H1 (cell line): ENCODE data around the gene MYBPC3.

Source experiments
- BRCA1 ChIP-seq: IDR thresholded peaks from 2 replicates; pipeline ENCODE4 v1.6.1; 2012; ENCODE audit warnings: low read depth, low read length, improper control_type of control experiment
- HDAC2 ChIP-seq, 2 experiments: fragments of 300-600 bp in 1 of 2; sonication (generic) in 1 of 2; IDR thresholded peaks; 2 replicates each; pipeline ENCODE4 v1.6.1; 2011 to 2012; ENCODE audit warnings: low read depth in 2 of 2, low read length in 2 of 2, mild to moderate bottlenecking in 2 of 2, moderate library complexity in 2 of 2, borderline replicate concordance in 1 of 2, inconsistent platforms in 1 of 2
- TAF1 ChIP-seq: IDR thresholded peaks from 2 replicates; pipeline ENCODE4 v1.6.1; 2011; ENCODE audit warnings: mild to moderate bottlenecking, low read depth, low read length
- TF ChIP-seq, protein P1 (sequence below), 3 experiments: IDR thresholded peaks; 1 replicate in 2 of 3; 2 replicates in 1 of 3; pipeline versions ENCODE4 v1.5.1 to v1.6.1; 2011; ENCODE audit warnings: low read length in 3 of 3, mild to moderate bottlenecking in 3 of 3, inconsistent platforms in 2 of 3, low read depth in 1 of 3, moderate library complexity in 1 of 3; ENCODE audit not compliant: insufficient read depth in 1 of 3; ENCODE audit errors: control extremely low read depth in 1 of 3

DNA sequence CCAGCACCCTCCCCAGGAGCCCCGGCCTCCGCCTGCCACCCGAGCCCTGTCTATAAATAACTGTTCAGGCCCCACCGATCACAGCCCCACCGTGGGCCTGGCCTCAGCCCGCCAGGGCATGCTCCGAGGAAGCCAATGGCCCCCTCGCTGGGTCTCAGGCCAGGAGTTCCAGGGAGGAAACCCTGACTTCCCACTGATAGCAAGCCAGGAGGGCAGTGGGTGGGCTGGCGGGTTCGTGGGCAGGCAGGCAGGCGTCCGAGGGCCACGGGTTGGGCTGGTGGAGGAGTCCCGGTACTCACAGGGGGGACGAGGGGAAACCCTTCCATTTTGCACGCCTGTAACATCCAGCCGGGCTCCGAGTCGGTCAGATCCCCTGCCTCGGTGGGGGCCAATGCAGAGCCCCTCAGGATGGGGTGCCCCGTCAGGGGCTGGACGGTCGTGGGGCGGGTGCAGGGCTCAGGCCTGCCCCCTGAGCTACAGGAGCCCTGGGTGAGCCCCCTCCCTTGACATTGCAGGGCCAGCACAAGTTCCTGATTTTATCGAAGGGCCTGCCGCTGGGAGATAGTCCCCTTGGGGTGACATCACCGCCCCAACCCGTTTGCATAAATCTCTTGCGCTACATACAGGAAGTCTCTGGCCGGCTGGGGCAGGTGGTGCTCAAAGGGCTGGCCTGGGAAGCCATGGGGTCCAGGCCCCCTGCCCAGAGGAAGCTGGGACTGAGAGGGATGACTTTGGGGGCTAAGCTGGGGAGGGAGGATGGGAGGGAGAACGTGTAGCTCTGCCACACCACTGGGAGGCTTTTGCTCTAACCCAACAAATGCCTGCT lies 25.7 kb upstream of the MYBPC3 start, which contains the start of gene SPI1:
- TF ChIP-seq, protein P1, sequence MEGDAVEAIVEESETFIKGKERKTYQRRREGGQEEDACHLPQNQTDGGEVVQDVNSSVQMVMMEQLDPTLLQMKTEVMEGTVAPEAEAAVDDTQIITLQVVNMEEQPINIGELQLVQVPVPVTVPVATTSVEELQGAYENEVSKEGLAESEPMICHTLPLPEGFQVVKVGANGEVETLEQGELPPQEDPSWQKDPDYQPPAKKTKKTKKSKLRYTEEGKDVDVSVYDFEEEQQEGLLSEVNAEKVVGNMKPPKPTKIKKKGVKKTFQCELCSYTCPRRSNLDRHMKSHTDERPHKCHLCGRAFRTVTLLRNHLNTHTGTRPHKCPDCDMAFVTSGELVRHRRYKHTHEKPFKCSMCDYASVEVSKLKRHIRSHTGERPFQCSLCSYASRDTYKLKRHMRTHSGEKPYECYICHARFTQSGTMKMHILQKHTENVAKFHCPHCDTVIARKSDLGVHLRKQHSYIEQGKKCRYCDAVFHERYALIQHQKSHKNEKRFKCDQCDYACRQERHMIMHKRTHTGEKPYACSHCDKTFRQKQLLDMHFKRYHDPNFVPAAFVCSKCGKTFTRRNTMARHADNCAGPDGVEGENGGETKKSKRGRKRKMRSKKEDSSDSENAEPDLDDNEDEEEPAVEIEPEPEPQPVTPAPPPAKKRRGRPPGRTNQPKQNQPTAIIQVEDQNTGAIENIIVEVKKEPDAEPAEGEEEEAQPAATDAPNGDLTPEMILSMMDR (IDR thresholded peaks at IDR 0.05; ENCODE audit: control extremely low read depth in 1 of 3, insufficient read depth in 1 of 3, low read depth in 1 of 3, low read length in 3 of 3), result no peak
- TF ChIP-seq TAF1, result no peak
- TF ChIP-seq HDAC2 (IDR thresholded peaks at IDR 0.05; ENCODE audit: borderline replicate concordance in 1 of 2, low read depth in 2 of 2, low read length in 2 of 2), result no peak
- TF ChIP-seq BRCA1, result no peak
